VCaP (cell line): ENCODE measurements around the gene ULK3.

Experiments
- H3K27ac ChIP-seq: fragments of 450-650 bp; 2 replicates; pipeline ENCODE4 v1.5.1; 2017
- CTCF ChIP-seq: fragments of 450-650 bp; conservative IDR thresholded peaks from 2 replicates; pipeline ENCODE4 v1.5.1; 2017; ENCODE audit warnings: mild to moderate bottlenecking, moderate library complexity

The ULK3 gene

GRCh38 chr15:74873036-74873755, 30.2 kb upstream of the ULK3 start, which contains the start of gene SCAMP2:
Gene SCAMP2, minus strand, starts transcription at chr15:74873365. Its CDS starts 110 bp downstream, at chr15:74873255.
- peak within 1 kb of the TSS; percentile 82 for H3K27ac ChIP-seq
- no peak for TF ChIP-seq CTCF

- no peak for TF ChIP-seq CTCF
- peak overlapping the region; percentile 82 for H3K27ac ChIP-seq
Observed at GRCh38 chr15:74872702-74873035, 29.7 kb upstream of the ULK3 start.

GRCh38 chr15:74870436-74871215, 27.7 kb upstream of the ULK3 start:
- peak overlapping the region; percentile 14; the same call in 1 of the 2 replicates for H3K27ac ChIP-seq
- TF ChIP-seq CTCF = no peak

- H3K27ac ChIP-seq = 0 out of 2 replicates have a peak overlapping the region, but pooled peaks have one; percentile 14
- no peak for TF ChIP-seq CTCF
Observed at GRCh38 chr15:74869726-74870407, 26.9 kb upstream of the ULK3 start.

GRCh38 chr15:74869372-74869725, 26.4 kb upstream of the ULK3 start:
- H3K27ac ChIP-seq = no peak overlapping the region
- TF ChIP-seq CTCF = no peak

- no peak overlapping the region for H3K27ac ChIP-seq
- TF ChIP-seq CTCF = no peak
Observed at GRCh38 chr15:74868059-74868458, 25.1 kb upstream of the ULK3 start.

- H3K27ac ChIP-seq = no peak overlapping the region
- no peak for TF ChIP-seq CTCF
Observed at GRCh38 chr15:74867466-74868038, 24.6 kb upstream of the ULK3 start.
